ENCODE data around the gene GRB10. TPM values are rescaled to one million over a fixed set of nuclear protein-coding genes. Genes with fewer than 3 reads are reported as not detected.

GRB10 gene
- polyA plus RNA-seq, 2 of the 4 experiments (the other 2 are of a cell fraction) = 23.2 to 37.0 TPM

DNA sequence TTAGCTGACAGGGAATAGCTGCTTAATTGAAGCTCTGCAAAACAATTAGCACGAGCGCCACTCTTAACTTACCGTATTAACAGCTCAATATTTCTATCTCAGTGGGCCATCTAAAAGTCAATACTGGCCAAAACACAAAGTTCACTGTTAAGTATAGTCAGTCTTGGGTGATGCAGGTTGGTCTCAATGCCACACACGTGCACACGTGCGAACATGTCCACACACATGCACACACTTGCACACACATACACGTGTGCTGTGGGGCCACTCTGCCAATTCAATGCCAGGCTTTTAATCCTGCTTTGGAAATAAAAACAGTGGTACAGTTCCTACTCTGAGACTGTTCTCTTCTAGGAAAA, 105.1 kb downstream of the GRB10 start:
- Histone ChIP-seq H3K9me3 (no peaks in the 10 kb centered on the region), H3K27ac (no peak overlapping the region), H3K4me3 (no peak overlapping the region), H3K4me1 (peaks cover 7% of the 10 kb centered on the region; the same call in 1 of the 3 replicates), H3K4me2 (no peak overlapping the region)
- DNase-seq (ENCODE audit: low read depth in 1 of 2, low spot score in 1 of 2) (no peak), FAIRE-seq (no peak), ATAC-seq (no peak)
- ChIA-PET CTCF (interaction anchor here (2.1 to 4.3 kb wide), 2 partner anchors 209 to 463 kb away, joined by 8 to 34 read pairs; no protein-coding TSS in a partner anchor), POLR2A (no interaction called here)
- 91% methylated on average over 7 of the region's 7 CpGs for WGBS (ENCODE audit: missing lambda C conversion rate)
- TF ChIP-seq CBX8 (IDR thresholded peaks at IDR 0.05) (no peak), NFE2L2 (conservative IDR thresholded peaks at IDR 0.05; ENCODE audit: low read length) (no peak), PHF8 (IDR thresholded peaks at IDR 0.05; ENCODE audit: borderline replicate concordance, low read depth) (no peak), FOSB (CRISPR knock-in tag; IDR thresholded peaks at IDR 0.05) (no peak), SMC3 (IDR thresholded peaks at IDR 0.05) (no peak), MAFK (IDR thresholded peaks at IDR 0.05; ENCODE audit: partially characterized antibody) (no peak), MAZ (IDR thresholded peaks at IDR 0.05; ENCODE audit: borderline replicate concordance, low read depth, low read length) (no peak)

DNA sequence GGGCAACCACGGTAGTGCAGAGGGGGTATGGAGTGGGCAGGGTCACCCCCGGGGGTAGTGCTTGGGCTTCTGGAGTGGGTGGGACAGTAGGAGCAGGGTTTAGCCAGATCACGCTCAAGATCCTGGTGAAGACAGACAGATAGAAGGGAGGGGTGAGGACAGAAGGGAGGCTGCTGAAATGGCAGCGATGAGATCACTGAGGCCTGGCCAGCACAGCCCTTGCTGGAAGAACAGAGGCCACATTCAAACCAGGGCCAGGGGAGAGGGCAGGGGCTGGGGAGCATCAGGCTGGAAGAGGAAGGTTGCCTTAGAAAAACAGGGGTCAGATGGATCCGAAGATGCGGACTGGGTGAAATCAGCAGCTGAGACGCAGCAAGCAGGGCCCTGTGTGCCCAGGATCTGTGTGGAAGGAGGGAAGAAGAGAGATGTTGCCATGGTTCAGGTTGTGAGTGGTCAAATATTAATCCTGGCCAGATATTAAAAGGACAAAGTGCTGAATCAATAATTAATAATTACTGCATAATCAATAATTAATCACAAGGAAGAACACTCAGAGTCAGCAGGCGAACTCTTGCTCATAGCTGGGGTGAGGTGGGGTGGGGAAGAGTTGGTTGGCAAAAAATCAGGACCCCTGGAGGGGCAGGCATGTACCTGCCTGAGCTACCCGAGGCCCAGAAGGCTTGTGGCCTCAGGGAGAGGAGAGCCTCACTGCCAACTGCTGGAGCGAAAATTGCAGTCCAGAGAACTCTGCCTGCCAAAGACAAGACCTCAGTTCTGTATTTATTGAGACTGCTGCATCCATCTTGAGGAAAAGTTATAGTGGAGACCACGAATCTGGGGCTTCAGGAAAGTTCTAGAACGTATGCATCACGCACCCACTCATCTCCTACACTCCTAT, 105.7 kb downstream of the GRB10 start:
- TF ChIP-seq CHD4 (IDR thresholded peaks at IDR 0.05; ENCODE audit: borderline replicate concordance) (no peak), SMC3 (IDR thresholded peaks at IDR 0.05) (no peak), EHF (CRISPR knock-in tag; IDR thresholded peaks at IDR 0.05) (no peak), HDAC2 (IDR thresholded peaks at IDR 0.05) (no peak), RARB (CRISPR knock-in tag; IDR thresholded peaks at IDR 0.05) (no peak), FOXS1 (CRISPR knock-in tag; IDR thresholded peaks at IDR 0.05) (no peak), RAD21 (conservative IDR thresholded peaks at IDR 0.05 in 1 of 2, IDR thresholded peaks at IDR 0.05 in 1 of 2) (no peak), FOSB (CRISPR knock-in tag; IDR thresholded peaks at IDR 0.05) (no peak), POLR2AphosphoS2 (conservative IDR thresholded peaks at IDR 0.05; ENCODE audit: low read length) (no peak), CHD2 (IDR thresholded peaks at IDR 0.05; ENCODE audit: low read length, partially characterized antibody) (no peak), HOXA7 (CRISPR knock-in tag; IDR thresholded peaks at IDR 0.05) (no peak), CBX8 (IDR thresholded peaks at IDR 0.05) (no peak), ESRRA (IDR thresholded peaks at IDR 0.05; ENCODE audit: borderline replicate concordance, low read length) (no peak), TP53 (CRISPR knock-in tag; IDR thresholded peaks at IDR 0.05) (no peak), HEYL (CRISPR knock-in tag; IDR thresholded peaks at IDR 0.05) (no peak)
- TF ChIP-seq, protein P1, sequence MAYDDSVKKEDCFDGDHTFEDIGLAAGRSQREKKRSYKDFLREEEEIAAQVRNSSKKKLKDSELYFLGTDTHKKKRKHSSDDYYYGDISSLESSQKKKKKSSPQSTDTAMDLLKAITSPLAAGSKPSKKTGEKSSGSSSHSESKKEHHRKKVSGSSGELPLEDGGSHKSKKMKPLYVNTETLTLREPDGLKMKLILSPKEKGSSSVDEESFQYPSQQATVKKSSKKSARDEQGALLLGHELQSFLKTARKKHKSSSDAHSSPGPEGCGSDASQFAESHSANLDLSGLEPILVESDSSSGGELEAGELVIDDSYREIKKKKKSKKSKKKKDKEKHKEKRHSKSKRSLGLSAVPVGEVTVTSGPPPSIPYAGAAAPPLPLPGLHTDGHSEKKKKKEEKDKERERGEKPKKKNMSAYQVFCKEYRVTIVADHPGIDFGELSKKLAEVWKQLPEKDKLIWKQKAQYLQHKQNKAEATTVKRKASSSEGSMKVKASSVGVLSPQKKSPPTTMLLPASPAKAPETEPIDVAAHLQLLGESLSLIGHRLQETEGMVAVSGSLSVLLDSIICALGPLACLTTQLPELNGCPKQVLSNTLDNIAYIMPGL (CRISPR knock-in tag; IDR thresholded peaks at IDR 0.05; ENCODE audit: borderline replicate concordance) = no peak
- TF ChIP-seq, protein P2, sequence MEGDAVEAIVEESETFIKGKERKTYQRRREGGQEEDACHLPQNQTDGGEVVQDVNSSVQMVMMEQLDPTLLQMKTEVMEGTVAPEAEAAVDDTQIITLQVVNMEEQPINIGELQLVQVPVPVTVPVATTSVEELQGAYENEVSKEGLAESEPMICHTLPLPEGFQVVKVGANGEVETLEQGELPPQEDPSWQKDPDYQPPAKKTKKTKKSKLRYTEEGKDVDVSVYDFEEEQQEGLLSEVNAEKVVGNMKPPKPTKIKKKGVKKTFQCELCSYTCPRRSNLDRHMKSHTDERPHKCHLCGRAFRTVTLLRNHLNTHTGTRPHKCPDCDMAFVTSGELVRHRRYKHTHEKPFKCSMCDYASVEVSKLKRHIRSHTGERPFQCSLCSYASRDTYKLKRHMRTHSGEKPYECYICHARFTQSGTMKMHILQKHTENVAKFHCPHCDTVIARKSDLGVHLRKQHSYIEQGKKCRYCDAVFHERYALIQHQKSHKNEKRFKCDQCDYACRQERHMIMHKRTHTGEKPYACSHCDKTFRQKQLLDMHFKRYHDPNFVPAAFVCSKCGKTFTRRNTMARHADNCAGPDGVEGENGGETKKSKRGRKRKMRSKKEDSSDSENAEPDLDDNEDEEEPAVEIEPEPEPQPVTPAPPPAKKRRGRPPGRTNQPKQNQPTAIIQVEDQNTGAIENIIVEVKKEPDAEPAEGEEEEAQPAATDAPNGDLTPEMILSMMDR (IDR thresholded peaks at IDR 0.05) = no peak
- Histone ChIP-seq H3K4me2 (no peak overlapping the region), H3K9me3 (no peaks in the 10 kb centered on the region), H3K27ac (no peak overlapping the region), H3K4me1 (peaks cover 7% of the 10 kb centered on the region; the same call in 1 of the 3 replicates), H3K4me3 (no peak overlapping the region)
- DNase-seq (ENCODE audit: low read depth in 1 of 2, low spot score in 1 of 2) = no peak
- POLR2A ChIA-PET = no interaction called here
- WGBS (ENCODE audit: missing lambda C conversion rate) = 83% methylated on average over 13 of the region's 13 CpGs
- ATAC-seq = no peak
- CTCF ChIA-PET = interaction anchor here (0.8 to 4.3 kb wide), 4 partner anchors 14 to 484 kb away, joined by 3 to 34 read pairs (median 4); no protein-coding TSS in a partner anchor
- FAIRE-seq = no peak

Measured in A549 (cell line).